WI38 (cell line): ENCODE data around the gene NLRP14.
A peak's percentile ranks its signal among the peaks of the same experiment; 100 is the strongest.

Experiments
- H3K4me3 ChIP-seq: 2 replicates; pipeline ENCODE4 v1.5.1; 2011; ENCODE audit warnings: low read depth, mild to moderate bottlenecking, control low read depth, low read length
- TF ChIP-seq, protein P1 (sequence below): IDR thresholded peaks from 2 replicates; pipeline ENCODE4 v1.5.1; 2012; ENCODE audit warnings: low read depth, mild to moderate bottlenecking, control low read depth, low read length

NLRP14 gene

DNA sequence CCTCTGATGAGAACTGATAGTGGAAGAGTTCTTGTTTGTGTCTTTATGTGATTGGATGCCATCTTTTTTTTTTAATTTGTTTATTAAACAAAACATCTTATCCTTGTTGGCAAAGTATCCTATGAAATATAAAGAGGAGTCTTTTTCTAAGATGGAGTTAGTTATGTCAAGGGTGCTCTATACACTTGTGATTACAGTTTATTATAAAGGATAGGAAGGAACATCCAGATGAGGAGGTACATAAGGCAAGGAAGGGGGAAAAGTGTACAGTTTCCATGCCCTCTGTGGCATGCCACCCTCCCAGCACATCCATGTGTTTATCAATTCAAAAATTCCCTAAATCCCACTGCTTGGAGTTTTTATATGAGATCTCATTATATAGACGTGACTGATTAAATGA lies 61.2 kb downstream of the NLRP14 start:
- TF ChIP-seq, protein P1, sequence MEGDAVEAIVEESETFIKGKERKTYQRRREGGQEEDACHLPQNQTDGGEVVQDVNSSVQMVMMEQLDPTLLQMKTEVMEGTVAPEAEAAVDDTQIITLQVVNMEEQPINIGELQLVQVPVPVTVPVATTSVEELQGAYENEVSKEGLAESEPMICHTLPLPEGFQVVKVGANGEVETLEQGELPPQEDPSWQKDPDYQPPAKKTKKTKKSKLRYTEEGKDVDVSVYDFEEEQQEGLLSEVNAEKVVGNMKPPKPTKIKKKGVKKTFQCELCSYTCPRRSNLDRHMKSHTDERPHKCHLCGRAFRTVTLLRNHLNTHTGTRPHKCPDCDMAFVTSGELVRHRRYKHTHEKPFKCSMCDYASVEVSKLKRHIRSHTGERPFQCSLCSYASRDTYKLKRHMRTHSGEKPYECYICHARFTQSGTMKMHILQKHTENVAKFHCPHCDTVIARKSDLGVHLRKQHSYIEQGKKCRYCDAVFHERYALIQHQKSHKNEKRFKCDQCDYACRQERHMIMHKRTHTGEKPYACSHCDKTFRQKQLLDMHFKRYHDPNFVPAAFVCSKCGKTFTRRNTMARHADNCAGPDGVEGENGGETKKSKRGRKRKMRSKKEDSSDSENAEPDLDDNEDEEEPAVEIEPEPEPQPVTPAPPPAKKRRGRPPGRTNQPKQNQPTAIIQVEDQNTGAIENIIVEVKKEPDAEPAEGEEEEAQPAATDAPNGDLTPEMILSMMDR, result no peak
- no peak overlapping the region for H3K4me3 ChIP-seq

DNA sequence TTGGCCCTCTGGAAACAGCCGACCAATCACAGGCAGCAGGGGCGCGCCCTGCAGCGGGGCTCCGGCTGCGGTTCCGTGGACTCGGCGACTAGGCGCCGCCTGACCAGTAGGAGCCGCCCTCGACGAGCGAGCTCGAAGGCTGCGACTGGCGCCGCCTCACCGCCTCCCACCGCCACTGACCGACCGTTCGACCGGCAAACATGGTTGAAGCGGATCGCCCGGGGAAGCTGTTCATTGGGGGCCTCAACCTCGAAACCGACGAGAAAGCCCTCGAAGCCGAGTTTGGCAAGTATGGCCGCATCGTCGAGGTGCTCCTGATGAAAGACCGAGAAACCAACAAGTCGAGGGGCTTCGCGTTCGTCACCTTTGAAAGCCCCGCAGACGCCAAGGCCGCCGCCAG lies 68.6 kb downstream of the NLRP14 start, which contains the start of gene RBMXL2:
TSS of gene RBMXL2 (plus strand) at position 78 of the 400 bp plus-strand sequence. CDS start at position 201, 123 bp downstream.
- TF ChIP-seq, protein P1, result no peak
- no peak within 1 kb of the TSS for H3K4me3 ChIP-seq

DNA sequence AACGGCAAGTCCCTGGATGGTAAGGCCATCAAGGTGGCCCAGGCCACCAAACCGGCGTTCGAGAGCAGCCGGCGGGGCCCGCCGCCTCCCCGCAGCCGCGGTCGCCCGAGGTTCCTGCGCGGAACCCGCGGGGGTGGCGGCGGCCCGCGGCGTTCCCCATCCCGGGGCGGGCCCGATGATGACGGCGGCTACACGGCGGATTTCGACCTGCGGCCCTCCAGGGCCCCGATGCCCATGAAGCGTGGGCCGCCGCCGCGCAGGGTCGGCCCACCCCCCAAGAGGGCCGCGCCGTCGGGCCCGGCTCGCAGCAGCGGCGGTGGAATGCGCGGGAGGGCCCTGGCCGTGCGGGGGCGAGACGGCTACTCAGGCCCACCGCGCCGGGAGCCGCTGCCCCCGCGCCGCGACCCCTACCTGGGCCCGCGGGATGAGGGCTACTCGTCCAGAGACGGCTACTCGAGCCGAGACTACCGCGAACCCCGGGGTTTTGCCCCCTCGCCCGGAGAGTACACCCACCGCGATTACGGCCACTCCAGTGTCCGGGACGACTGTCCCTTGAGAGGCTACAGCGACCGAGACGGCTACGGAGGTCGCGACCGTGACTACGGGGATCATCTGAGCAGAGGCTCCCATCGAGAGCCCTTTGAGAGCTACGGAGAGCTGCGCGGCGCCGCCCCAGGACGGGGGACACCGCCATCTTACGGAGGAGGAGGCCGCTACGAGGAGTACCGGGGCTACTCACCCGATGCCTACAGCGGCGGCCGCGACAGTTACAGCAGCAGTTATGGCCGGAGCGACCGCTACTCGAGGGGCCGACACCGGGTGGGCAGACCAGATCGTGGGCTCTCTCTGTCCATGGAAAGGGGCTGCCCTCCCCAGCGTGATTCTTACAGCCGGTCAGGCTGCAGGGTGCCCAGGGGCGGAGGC lies 69.3 kb downstream of the NLRP14 start:
- TF ChIP-seq, protein P1, result no peak

DNA sequence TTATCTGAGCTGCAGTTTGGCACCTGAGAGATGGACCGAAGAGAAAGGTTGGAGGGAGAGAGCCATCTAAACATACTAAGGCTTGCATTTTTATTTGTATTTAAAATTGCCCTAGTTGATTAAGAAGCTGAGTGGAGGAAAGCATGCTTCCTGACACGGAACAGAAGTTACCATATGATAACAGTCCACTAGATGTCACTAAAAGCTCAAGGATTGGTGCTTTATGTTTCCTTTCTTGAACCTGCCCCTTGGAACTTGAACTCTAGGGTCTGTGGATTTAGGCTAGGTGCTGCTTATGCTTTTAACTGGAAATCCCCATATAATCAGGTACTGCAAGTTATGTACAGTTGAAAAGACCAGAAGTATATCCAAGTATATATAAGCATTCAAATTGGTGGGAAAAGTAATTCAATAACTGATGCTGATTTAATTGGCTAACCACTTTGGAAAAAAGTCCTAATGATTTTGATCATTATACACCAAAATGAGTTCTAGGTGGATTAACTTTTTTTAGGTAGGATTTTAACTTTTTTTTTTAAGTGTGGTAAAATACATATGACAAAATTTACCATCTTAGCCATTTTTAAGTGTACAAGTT lies 78.1 kb downstream of the NLRP14 start:
- TF ChIP-seq, protein P1, result peak; percentile 7; the same call in 1 of the 2 replicates
- no peak overlapping the region for H3K4me3 ChIP-seq

More for the DNA sequence above, 69.3 kb downstream of the NLRP14 start:
- H3K4me3 ChIP-seq, result no peak overlapping the region

DNA sequence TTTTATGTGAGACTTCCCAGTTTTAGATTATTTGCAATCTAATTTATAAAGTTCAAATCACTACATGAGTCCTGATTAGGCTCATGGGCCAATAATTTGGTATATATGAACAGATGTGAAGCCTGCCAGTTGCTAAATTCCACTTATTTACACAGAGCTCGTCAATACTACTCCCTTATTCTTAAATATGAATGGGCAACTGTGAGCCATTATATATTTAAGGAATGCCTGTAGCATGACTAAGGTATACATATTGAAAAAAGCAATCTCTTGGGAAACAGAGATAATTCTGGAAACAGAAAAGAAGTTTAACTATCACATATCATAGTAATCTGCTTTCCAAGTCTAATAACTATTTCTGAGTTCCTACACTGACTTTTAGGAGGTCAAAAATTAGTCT lies 95.5 kb downstream of the NLRP14 start:
- H3K4me3 ChIP-seq, result no peak overlapping the region
- TF ChIP-seq, protein P1, result no peak

DNA sequence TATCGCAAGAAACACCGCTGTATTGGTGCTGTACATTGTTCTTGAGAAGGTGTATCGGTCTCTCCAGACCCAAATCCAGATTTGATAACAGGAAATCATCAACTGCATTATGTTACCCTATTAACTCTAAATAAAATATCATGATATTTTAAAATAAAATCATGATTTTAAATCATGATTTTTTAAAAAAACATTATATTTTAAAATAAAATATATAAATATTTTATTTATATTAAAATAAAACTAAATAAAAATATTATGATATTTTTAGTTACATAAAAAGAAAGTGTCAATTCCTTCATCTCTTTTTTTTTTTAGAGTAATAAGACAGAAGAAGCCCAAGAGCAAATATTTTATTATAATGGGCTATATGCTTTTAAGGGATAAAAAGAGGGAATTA lies 96.1 kb downstream of the NLRP14 start:
- no peak overlapping the region for H3K4me3 ChIP-seq
- TF ChIP-seq, protein P1, result no peak
